ENCODE data around the gene DOK3. TPM values are rescaled to one million over a fixed set of nuclear protein-coding genes. Genes with fewer than 3 reads are reported as not detected.

The DOK3 gene, protein sequence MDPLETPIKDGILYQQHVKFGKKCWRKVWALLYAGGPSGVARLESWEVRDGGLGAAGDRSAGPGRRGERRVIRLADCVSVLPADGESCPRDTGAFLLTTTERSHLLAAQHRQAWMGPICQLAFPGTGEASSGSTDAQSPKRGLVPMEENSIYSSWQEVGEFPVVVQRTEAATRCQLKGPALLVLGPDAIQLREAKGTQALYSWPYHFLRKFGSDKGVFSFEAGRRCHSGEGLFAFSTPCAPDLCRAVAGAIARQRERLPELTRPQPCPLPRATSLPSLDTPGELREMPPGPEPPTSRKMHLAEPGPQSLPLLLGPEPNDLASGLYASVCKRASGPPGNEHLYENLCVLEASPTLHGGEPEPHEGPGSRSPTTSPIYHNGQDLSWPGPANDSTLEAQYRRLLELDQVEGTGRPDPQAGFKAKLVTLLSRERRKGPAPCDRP
- total RNA-seq (2022; extraction: Qiagen RNA extraction), result 1.8 to 5.4 TPM (median 3.9 TPM) in 5 replicates

DNA sequence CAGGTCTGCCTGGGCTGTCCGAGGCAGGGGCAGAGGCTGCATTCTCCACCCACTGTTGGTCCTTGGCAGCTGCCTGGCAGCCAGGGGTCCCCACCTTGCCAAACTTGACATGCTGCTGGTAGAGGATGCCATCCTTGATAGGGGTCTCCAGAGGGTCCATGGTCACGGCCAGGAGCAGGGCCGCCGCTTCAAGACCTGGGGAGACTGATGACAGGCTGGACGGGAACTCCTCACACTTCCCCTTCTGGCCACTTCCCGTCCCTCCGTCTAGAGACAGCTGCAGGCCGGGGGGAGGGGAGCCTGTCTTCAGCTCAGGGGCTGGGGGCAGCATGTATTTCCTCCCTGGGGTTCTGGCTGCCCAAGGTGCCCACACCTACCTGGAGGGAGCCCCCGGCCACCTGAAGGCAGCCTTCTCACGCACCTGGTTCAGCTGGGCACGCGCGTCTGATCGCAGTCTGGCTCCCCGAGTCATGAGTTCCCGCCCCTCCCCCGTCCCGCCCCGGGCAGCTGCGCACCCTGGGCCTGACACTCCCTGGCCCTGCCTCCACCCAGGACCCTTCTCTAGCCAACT is at the start of gene DOK3:
DOK3 (minus strand) TSS at position 446 of the 571 bp plus-strand sequence; CDS start at position 160, 286 bp downstream.

DNA sequence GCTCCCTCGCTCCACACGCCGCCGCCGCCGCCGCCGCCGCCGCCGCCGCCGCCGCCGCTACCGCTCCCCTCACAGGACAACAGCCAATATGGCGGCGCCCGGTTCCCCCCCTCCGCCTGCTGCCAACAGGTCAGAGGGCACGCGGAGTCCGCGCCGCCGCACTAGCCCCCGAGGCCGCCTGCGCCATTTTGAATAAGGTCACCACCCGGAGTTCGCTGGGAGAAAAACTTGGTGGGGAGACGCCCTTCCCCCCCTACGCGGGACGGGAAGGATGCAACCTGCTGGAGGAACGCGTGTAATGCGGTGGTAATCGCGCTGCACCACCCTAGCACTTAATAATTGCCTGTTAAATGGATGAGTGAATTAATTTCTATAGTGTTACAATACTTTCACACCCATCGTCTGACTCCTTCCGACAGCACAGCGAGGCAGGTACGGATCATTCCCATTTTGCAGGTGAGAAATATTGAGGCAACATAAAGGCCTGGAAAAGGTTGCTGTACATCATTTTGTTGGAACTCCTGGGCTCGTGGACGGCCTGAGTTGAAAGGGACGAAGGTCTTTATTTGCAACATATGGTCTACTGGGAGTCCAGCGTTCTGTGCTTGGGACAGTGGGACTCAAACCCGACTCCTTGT is 45.0 kb upstream of the DOK3 start, which contains the start of gene FAM193B:
FAM193B (minus strand) TSS at position 90 of the 638 bp plus-strand sequence. CDS start 105 bp downstream, outside the sequence.

DNA sequence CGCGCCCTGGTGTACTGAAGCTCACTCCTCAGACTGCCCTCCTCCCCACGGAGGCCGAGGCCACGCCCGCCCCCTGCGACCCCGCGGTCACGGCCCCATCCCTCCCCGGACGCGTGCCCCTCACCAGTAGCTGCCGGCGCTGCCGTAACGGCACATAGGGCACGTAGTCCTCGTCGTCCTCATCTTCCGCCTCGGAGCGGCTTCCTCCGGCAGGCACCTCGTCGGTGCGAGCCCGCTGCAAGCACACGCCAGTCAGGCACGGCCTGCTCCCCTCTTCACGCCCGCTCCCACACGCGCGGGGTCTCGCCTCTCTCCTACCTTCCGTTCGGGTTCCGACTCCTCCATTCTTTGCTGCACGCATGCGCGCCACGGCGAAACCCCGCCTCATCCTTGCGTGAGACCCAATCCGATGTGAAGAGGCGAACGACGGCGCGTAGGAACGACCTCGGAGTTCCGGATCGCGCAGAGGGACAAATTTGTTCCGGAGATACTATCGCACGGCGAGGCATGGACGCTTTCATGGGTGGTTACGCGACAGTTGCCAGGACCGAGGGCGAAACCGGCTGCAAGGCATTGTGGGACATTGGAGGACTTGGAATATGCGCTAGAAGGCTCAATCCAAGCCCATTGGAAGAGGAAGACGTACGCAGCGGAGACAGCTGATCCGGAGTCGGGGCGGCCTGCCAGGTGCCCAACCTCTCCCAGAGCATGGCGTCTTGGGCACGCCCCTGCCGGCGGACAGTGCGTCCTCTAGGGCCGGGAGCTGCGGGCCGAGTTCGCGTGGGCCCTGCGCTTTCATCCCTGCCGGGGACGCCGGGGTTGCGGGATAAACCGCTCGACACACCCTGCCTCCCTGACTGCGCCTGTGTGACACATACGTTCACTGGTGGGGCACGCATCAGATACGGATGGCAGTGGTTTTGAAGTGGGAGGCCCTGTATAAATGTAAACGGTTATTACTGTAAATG is 7.3 kb upstream of the DOK3 start, which contains the start of gene DDX41:
DDX41 (minus strand) TSS at position 361 of the 968 bp plus-strand sequence; CDS start at position 345, 16 bp downstream.

DNA sequence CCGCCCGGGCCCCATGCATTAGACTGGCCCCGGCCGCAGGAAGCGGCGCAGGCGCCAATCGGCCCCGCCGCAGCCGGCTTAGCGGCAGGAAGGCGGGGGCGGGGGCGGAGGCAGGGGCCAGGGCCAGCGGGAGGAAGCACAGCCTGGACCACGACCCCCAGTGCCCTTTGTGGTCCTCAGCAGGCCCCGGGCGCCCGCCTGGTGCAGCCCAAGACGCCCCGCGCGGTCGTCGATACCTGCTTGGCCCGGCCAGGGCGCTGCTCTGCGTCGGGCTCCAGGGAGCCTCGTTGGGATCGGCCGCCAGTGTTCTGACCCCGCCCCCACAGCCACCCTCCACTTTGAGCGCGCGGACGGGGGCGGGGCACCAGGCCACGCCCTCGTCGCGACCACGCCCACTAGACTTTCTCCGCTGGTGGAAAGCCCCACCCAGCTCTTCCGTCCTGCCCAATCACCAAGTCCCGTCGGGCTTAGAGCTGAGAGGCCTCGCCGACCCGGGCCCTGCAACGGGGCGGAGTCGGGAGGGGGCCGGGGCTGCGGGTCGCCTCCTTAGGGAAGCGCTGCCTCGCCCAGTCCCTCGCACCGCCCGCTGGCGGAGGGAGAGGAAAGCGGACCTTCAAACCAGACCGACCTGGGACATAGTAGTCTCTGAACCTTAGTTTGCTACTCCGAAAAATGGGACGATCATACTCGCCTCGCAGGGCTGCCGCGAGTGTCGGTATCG is 12.2 kb downstream of the DOK3 start, which contains the start of gene PDLIM7:
PDLIM7 (minus strand) TSS at position 313 of the 721 bp plus-strand sequence. CDS start 1,092 bp downstream, outside the sequence.

DNA sequence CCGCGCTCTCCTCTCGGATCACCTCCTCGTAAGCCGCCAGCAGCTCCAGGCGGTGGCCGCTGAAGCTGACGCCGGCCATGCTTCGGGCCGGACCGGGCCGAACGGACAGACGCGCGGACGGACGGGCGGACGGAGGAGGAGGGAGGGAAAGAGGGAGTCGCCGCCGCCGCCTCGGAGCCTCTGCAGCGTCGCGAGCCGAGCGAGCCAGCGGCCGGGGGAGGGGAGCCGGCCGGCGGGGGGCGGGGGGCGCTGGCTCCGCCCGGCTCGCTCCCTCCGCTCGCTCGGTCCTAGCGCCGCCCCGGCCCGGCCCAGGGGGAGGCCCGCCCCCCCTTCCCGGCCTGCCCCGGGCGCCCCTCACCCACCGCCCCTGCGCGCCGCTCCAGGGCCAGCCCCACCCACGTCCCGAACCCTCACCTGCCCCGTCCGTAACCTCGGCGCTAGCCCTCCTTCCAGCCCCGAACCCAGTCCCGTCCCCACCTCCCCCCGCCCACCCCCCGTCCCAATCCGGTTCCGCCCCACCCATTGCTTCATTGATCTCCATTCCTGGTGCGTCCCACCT is 36.1 kb downstream of the DOK3 start, which contains the start of gene DBN1:
DBN1 (minus strand) TSS at position 192 of the 559 bp plus-strand sequence; CDS start at position 79, 113 bp downstream.

Other genes with a start within 250 kb of the DOK3 start
- 17.7 to 25.7 TPM (median 23.5 TPM) in 5 replicates for gene RAB24, start 206.1 kb downstream of the DOK3 start, total RNA-seq (2022; extraction: Qiagen RNA extraction)
- 272 to 376 TPM (median 337 TPM) in 5 replicates for gene PRELID1, start 206.0 kb downstream of the DOK3 start, total RNA-seq (2022; extraction: Qiagen RNA extraction)
- gene MXD3, start 197.9 kb downstream of the DOK3 start, total RNA-seq (2022; extraction: Qiagen RNA extraction), result 10.4 to 18.0 TPM (median 15.6 TPM) in 5 replicates
- 200 to 231 TPM (median 213 TPM) in 5 replicates for gene LMAN2, start 158.2 kb downstream of the DOK3 start, total RNA-seq (2022; extraction: Qiagen RNA extraction)
- gene RGS14, start 151.9 kb downstream of the DOK3 start, total RNA-seq (2022; extraction: Qiagen RNA extraction), result 4.1 to 6.2 TPM (median 4.7 TPM) in 5 replicates
- gene SLC34A1, start 125.4 kb downstream of the DOK3 start, total RNA-seq (2022; extraction: Qiagen RNA extraction), result not detected in 5 replicates
- not detected in 5 replicates for gene PFN3, start 109.2 kb downstream of the DOK3 start, total RNA-seq (2022; extraction: Qiagen RNA extraction)
- 14.4 to 21.3 TPM (median 19.4 TPM) in 5 replicates for gene F12, start 100.3 kb downstream of the DOK3 start, total RNA-seq (2022; extraction: Qiagen RNA extraction)
- 17.2 to 26.5 TPM (median 25.4 TPM) in 5 replicates for gene GRK6, start 83.2 kb downstream of the DOK3 start, total RNA-seq (2022; extraction: Qiagen RNA extraction)
- gene PRR7, start 63.0 kb downstream of the DOK3 start, total RNA-seq (2022; extraction: Qiagen RNA extraction), result 13.0 to 28.8 TPM (median 25.0 TPM) in 5 replicates
- 49.5 to 81.7 TPM (median 75.9 TPM) in 5 replicates for gene DBN1, start 36.2 kb downstream of the DOK3 start, total RNA-seq (2022; extraction: Qiagen RNA extraction)
- gene PDLIM7, start 12.2 kb downstream of the DOK3 start, total RNA-seq (2022; extraction: Qiagen RNA extraction), result 68.9 to 94.5 TPM (median 82.0 TPM) in 5 replicates
- gene DDX41, start 7.1 kb upstream of the DOK3 start, total RNA-seq (2022; extraction: Qiagen RNA extraction), result 77.4 to 99.6 TPM (median 94.7 TPM) in 5 replicates
- gene FAM193B, start 44.7 kb upstream of the DOK3 start, total RNA-seq (2022; extraction: Qiagen RNA extraction), result 14.0 to 33.5 TPM (median 31.7 TPM) in 5 replicates
- gene TMED9, start 82.4 kb upstream of the DOK3 start, total RNA-seq (2022; extraction: Qiagen RNA extraction), result 234 to 317 TPM (median 245 TPM) in 5 replicates
- gene B4GALT7, start 90.3 kb upstream of the DOK3 start, total RNA-seq (2022; extraction: Qiagen RNA extraction), result 18.6 to 27.3 TPM (median 25.4 TPM) in 5 replicates

Data from A549 treated with dexamethasone at 1 μM for 4 hours (cell line).